Uterus (tissue), 2 donors: ENCODE results near the gene NRBF2.

Experiments used
- CTCF ChIP-seq, 4 experiments: fragments of 200-600 bp in 2 of 4; fragments of 450-650 bp in 2 of 4; sonication (generic) in 2 of 4; IDR thresholded peaks; one replicate each; pipeline ENCODE4 v1.5.1; 2016 to 2019; ENCODE audit warnings: antibody characterized with exemption in 4 of 4, mild to moderate bottlenecking in 2 of 4, moderate library complexity in 1 of 4
- POLR2A ChIP-seq, 2 donors: fragments of 450-650 bp; IDR thresholded peaks; one replicate each; pipeline ENCODE4 v1.6.1; 2016; ENCODE audit warnings: antibody characterized with exemption in 2 of 2, mild to moderate bottlenecking in 1 of 2, moderate library complexity in 1 of 2

GRCh38 chr10:63133821-63134557, 861 bp downstream of the NRBF2 start:
- TF ChIP-seq CTCF (IDR thresholded peaks at IDR 0.05), result no peak
- TF ChIP-seq POLR2A (IDR thresholded peaks at IDR 0.05), result no peak
